GM12892 (cell line): ENCODE measurements around the gene HCFC2.

Experiments
- DNase-seq: peaks from one replicate; pipeline ENCODE4 v3.0.0; 2011; ENCODE audit not compliant: insufficient read length
- FAIRE-seq: peaks from 2 replicates; lab custom pipeline; 2011; peaks lifted over from hg19 to GRCh38; lab: Jason Lieb, UNC
- POLR2A ChIP-seq: IDR thresholded peaks from 2 replicates; pipeline ENCODE4 v1.6.1; 2011; ENCODE audit warnings: low read depth, low read length, control low read depth
- POLR2AphosphoS5 ChIP-seq: IDR thresholded peaks from 2 replicates; pipeline ENCODE4 v1.6.1; 2011; ENCODE audit warnings: low read depth, low read length, control low read depth
- TAF1 ChIP-seq: IDR thresholded peaks from 2 replicates; pipeline ENCODE4 v1.6.1; 2011; ENCODE audit warnings: low read depth, mild to moderate bottlenecking, control low read depth, low read length, borderline replicate concordance

HCFC2 gene

DNA sequence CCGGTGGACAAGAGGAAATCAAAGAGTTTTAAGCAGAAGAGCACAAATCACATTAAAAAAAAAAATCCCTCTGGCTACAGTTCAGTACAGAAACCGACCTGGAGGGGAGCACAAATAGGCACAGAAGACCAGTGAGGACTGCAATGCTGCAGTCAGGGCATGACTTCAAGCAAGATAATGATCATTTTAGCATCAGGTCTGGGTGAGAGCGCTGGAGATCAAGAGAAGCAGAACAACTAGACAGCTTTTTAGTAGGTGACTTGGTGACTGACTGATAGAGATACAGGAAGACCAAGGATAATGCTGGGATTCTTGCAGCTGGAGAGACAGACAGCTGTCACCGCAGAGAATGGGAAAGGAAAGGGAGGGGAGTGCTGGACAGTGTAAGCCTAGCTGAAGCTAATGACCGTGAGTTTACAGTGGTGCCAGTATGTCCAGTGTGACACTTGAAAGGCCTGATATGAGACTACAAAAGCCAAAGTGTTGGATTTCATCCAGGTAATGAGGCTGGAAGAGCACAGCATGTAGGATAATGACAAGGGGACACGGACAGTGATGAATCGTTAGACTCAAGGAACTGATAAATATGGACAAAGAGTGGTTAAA lies 68.1 kb downstream of the HCFC2 start:
- DNase-seq (no peak), FAIRE-seq (no peak)

DNA sequence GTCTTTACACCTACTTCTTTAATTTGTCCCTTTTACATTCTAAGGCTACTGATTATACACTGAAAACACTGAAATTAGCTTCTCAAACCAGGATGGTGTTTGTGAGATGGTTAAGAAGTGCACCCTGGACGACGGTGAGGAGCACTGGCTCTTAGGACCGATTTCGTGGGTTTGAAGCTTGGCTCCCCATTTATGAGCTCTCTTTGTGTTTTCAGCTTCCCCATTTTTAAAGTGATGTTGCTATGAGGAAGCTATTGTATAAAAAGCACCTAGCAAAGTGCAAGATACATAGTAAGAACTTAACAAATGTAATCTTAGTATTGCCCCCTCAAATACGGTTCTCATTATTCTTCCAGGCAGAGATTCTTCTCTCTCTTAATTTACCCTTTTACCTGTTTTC lies 69.0 kb downstream of the HCFC2 start:
- TF ChIP-seq POLR2A (no peak), POLR2AphosphoS5 (no peak), TAF1 (no peak)
- no peak for DNase-seq
- FAIRE-seq: no peak

More for the DNA sequence above, 68.1 kb downstream of the HCFC2 start:
- no peak for TF ChIP-seq TAF1
- TF ChIP-seq POLR2A: no peak
- no peak for TF ChIP-seq POLR2AphosphoS5

- DNase-seq (no peak), FAIRE-seq (no peak)
- no peak for TF ChIP-seq TAF1
- TF ChIP-seq POLR2A: no peak
- no peak for TF ChIP-seq POLR2AphosphoS5
Measured at GRCh38 chr12:104133866-104134265, 69.5 kb downstream of the HCFC2 start.

DNA sequence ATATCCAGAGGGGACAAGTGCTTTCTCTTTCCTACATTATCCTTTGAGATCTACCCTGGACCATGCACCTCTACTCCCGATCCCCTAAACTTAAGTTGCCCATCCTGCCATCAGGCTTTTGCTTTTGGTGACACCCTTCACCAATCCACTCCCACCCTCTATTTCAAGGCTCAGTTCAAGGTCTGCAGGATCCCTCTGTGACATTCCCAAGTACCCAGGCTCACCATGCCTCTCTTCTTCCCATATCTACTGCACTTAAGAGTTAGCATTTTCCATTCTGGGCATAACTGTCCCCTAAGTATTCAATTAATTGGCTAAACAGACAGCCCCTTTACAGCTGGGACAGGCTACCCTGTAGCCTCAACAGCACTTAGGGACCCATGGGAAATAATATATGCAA lies 70.6 kb downstream of the HCFC2 start:
- TF ChIP-seq POLR2AphosphoS5 (no peak), TAF1 (no peak), POLR2A (no peak)
- DNase-seq: no peak
- no peak for FAIRE-seq

DNA sequence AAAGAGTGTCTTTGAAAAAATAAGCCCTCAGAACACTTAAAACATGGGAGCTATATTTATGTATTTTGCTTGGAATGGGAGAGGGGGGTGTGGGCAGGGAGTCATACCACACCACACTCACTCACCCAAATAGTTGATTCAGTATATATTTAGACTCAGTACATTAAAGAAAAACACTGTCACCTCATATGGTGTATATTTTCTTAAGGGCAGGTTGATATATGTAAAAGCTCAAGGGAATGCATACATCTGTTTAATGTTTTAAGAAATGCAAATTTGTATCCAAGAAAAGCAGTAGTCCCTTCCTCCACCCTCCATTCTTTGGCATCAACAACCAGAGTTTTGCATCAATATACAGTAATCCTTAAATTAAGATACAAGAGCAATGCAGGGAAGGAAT lies 72.2 kb downstream of the HCFC2 start:
- no peak for FAIRE-seq
- TF ChIP-seq POLR2A (no peak), TAF1 (no peak), POLR2AphosphoS5 (no peak)
- no peak for DNase-seq

GRCh38 chr12:104137001-104137901 lies 72.9 kb downstream of the HCFC2 start:
- FAIRE-seq (peak; percentile 5), DNase-seq (peak; percentile 30)
- no peak for TF ChIP-seq TAF1
- 0 out of 2 replicates have a peak, but pooled peaks have one; percentile 36 for TF ChIP-seq POLR2A
- no peak for TF ChIP-seq POLR2AphosphoS5

DNA sequence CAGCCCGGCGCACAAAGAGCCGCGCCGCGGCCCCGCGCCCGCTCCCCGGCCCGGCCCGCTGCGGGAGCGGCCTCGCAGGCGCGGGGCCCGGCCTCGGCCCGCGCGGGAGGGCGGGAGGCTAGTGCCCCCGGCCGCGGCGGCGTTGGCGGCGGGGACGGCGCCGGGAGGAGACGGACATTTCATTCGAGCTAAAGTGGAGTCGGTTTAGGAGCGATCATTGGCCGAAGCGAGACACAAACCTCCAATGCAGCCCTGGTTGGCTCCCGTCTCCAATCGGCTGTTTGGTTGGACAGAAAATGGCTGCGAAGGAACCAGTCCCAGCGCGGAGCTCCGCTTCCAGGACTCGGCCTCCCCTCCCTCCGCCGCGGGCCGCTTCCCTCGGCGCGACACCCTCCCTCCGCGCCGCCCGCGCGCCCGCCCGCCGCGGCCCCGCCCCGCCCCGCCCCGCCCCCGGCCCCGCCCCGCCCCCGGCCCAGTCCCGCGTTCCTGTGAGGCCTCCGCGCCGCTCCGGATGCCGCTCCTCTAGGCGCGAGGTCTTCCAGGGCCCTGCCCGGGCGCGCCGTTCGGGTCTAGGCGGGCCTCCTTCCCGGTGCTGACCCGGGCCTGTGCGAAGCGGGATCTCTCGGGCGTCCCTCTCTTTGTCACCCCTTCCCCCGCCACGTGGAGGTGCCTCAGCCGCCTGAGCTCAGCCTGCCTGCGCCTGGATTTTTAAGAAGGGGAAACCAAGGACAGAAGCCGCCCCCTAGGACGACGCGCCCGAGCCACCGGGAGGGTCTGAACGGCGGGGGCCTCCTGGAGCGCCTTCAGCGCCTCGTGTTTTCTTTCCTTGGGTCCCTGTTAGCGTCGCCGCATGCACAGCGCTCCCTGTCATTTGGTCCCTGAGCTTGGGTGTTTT lies 73.8 kb downstream of the HCFC2 start, which contains the start of gene NFYB:
Gene NFYB (minus strand): TSS at position 309 of the 895 bp plus-strand sequence. CDS start 2,757 bp downstream, outside the sequence.
- peak; percentile 92 for DNase-seq
- TF ChIP-seq POLR2AphosphoS5: peak; percentile 79
- peak; percentile 89 for TF ChIP-seq POLR2A
- peak; percentile 67; the same call in 1 of the 2 replicates for TF ChIP-seq TAF1
- peak; percentile 92 for FAIRE-seq

DNA sequence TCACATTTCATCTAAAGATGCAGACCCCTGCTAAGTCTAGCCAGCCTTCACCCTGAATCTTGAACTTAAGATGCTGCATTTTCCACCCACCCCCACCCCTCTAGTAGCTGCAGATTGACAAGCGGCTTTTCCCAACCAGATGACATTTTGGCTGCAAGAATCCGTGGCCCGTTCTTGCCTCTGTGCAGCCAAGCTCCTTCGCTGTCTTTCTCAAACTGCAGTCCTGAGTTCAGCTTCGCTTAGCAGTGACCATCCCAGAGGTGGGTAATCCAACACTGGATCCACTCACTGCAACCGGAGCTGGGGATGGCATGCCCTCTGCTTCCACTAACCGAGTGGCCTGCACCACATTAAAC lies 74.4 kb downstream of the HCFC2 start:
- DNase-seq (no peak), FAIRE-seq (peak; percentile 73)
- TF ChIP-seq TAF1 (no peak), POLR2AphosphoS5 (no peak), POLR2A (no peak)

- DNase-seq (no peak), FAIRE-seq (no peak)
- no peak for TF ChIP-seq TAF1
- TF ChIP-seq POLR2AphosphoS5: no peak
- TF ChIP-seq POLR2A: no peak
Measured at GRCh38 chr12:104142543-104142942, 78.2 kb downstream of the HCFC2 start.

- no peak for DNase-seq
- no peak for FAIRE-seq
- no peak for TF ChIP-seq POLR2A
Measured at GRCh38 chr12:104143002-104143401, 78.7 kb downstream of the HCFC2 start.

DNA sequence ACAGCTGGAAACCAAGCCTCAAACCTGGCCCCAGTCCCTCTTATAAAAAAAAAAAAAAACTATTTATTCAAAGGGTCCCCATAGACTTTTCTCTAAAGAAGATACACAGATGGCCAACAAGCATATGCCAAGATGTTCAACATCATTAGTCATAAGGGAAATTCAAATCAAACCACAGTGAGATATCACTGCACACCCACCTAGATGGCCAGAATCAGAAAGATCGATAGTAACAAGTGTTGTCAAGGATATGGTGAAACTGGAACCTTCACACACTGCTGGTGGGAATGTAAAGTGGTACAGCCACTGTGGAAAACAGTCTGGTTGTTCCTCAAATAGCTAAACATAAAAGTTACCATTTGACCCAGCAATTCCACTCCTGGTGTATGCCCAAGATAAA lies 79.6 kb downstream of the HCFC2 start:
- TF ChIP-seq POLR2A (no peak), TAF1 (no peak), POLR2AphosphoS5 (no peak)
- FAIRE-seq (peak; percentile 33), DNase-seq (no peak)
